ENCODE data around the gene SMYD3. TPM values are rescaled to one million over a fixed set of nuclear protein-coding genes. Genes with fewer than 3 reads are reported as not detected.

SMYD3 gene
- total RNA-seq, 1 experiment from 2014 or later, result 25.5 TPM

- Histone ChIP-seq H4K20me1 (ENCODE audit: control insufficient read depth, insufficient read depth, insufficient read length) (no peaks in the 10 kb centered on the region), H3K79me2 (ENCODE audit: insufficient read depth, low read length) (no peaks in the 10 kb centered on the region), H2AK5ac (ENCODE audit: insufficient read length, low read length) (no peak overlapping the region), H3K18ac (ENCODE audit: insufficient read length, low read depth, low read length) (no peak overlapping the region), H2BK20ac (ENCODE audit: low read depth, low read length, poor library complexity, severe bottlenecking) (no peak overlapping the region), H4K5ac (ENCODE audit: insufficient read length, low read depth, low read length) (no peak overlapping the region), H3K27ac (ENCODE audit: insufficient read length, low read depth, low read length) (no peak overlapping the region), H3T11ph (ENCODE audit: low read length) (no peak overlapping the region), H3K14ac (ENCODE audit: insufficient read depth, low read length) (no peak overlapping the region), H3K79me1 (ENCODE audit: insufficient read depth, low read depth, low read length, poor library complexity, severe bottlenecking) (no peaks in the 10 kb centered on the region), H4K91ac (ENCODE audit: insufficient read length, low read depth, low read length) (no peak overlapping the region), H3K23ac (ENCODE audit: insufficient read length, low read depth, low read length) (no peak overlapping the region), H2BK120ac (ENCODE audit: low read depth, low read length, poor library complexity, severe bottlenecking) (no peak overlapping the region), H3K9me3 (ENCODE audit: control insufficient read depth, low read depth, low read length) (no peaks in the 10 kb centered on the region), H2BK12ac (ENCODE audit: insufficient read length, low read depth, low read length) (no peak overlapping the region), H3K4ac (ENCODE audit: low read depth, low read length) (no peak overlapping the region), H3K56ac (ENCODE audit: insufficient read length, low read depth, low read length) (no peak overlapping the region), H3K4me2 (ENCODE audit: insufficient read depth, insufficient read length, low read length) (no peak overlapping the region), H2AFZ (ENCODE audit: low read length) (no peak overlapping the region), H3K4me1 (ENCODE audit: insufficient read depth, low read length) (no peaks in the 10 kb centered on the region; the same call in 1 of the 2 replicates), H2BK15ac (ENCODE audit: low read depth, low read length) (no peak overlapping the region), H3K9ac (ENCODE audit: extremely low read depth, insufficient read length, low read length) (no peak overlapping the region), H2BK5ac (ENCODE audit: insufficient read length, low read length) (no peak overlapping the region), H3K27me3 (ENCODE audit: insufficient read depth, low read length) (no peaks in the 10 kb centered on the region), H4K8ac (replicated peaks; ENCODE audit: insufficient read length, low read depth, low read length) (no peak overlapping the region), H3K23me2 (ENCODE audit: insufficient read length, low read depth, low read length, poor library complexity, severe bottlenecking) (no peaks in the 10 kb centered on the region)
- WGBS (ENCODE audit: extremely low coverage, insufficient read length, low lambda C conversion rate), result no CpG with 5 or more reads among the region's 3 CpGs
- H3K27me3 Mint-ChIP-seq (ENCODE audit: low read depth), result no peaks in the 10 kb centered on the region
- H3K27ac Mint-ChIP-seq, result no peak overlapping the region
- DNase-seq, result no peak
- H3K4me3 Mint-ChIP-seq, result no peak overlapping the region
- H3K4me1 Mint-ChIP-seq, result peaks cover 23 to 31% of the 10 kb centered on the region in 2 experiments
- no peaks in the 10 kb centered on the region for H3K9me3 Mint-ChIP-seq
- 0 out of 7 replicates have a peak, but pooled peaks cover 0 to under 1% (median 0%) of the 10 kb centered on the region in 3 experiments for H3K36me3 Mint-ChIP-seq (ENCODE audit: insufficient read depth in 1 of 3, low read depth in 3 of 3)
- no peak for TF ChIP-seq CTCF (conservative IDR thresholded peaks at IDR 0.05)
Observed at GRCh38 chr1:246425895-246426294, 81.2 kb downstream of the SMYD3 start.

All from H9 (cell line).